Upper lobe of left lung (tissue), 6 donors: ENCODE results near the gene TRIM8. TPM values are rescaled to one million over a fixed set of nuclear protein-coding genes. Genes with fewer than 3 reads are reported as not detected.

Experiments
- ATAC-seq, 2 donors: fragments of 200-7000 bp; cut with Tn5 transposase; one replicate each; pipeline ENCODE4 v1.9.1; 2022; ENCODE audit warnings: mild to moderate bottlenecking in 2 of 2, moderate library complexity in 2 of 2; ENCODE audit not compliant: low FRiP score in 2 of 2
- DNase-seq, 2 donors: peaks; one replicate each; pipeline ENCODE4 v3.0.0-alpha.2; 2019 to 2020
- H3K27ac ChIP-seq, 4 donors: fragments of 200-600 bp; sonication (generic); one replicate each; pipeline ENCODE4 v1.5.1; 2016 to 2019
- H3K27me3 ChIP-seq, 4 donors: fragments of 200-600 bp; sonication (generic); one replicate each; pipeline ENCODE4 v1.5.1; 2017 to 2019
- H3K36me3 ChIP-seq, 4 donors: fragments of 200-600 bp; sonication (generic); one replicate each; pipeline ENCODE4 v1.5.1; 2016 to 2019
- H3K4me1 ChIP-seq, 4 donors: fragments of 200-600 bp; sonication (generic); one replicate each; pipeline ENCODE4 v1.5.1; 2018 to 2019
- H3K4me3 ChIP-seq, 4 donors: fragments of 200-600 bp; sonication (generic); one replicate each; pipeline ENCODE4 v1.5.1; 2017 to 2019; ENCODE audit warnings: mild to moderate bottlenecking in 2 of 4, moderate library complexity in 1 of 4
- H3K9me3 ChIP-seq, 4 donors: fragments of 200-600 bp; sonication (generic); one replicate each; pipeline ENCODE4 v1.5.1; 2018 to 2019
- EP300 ChIP-seq, 4 donors: sonication (generic); formaldehyde crosslinking; IDR thresholded peaks; one replicate each; pipeline ENCODE4 v1.5.1; 2017; ENCODE audit warnings: antibody characterized with exemption in 4 of 4, control low read depth in 2 of 4
- POLR2A ChIP-seq, 4 donors: fragments of 450-650 bp; IDR thresholded peaks; one replicate each; pipeline ENCODE4 v1.5.1; 2016 to 2017; ENCODE audit warnings: antibody characterized with exemption in 4 of 4, mild to moderate bottlenecking in 2 of 4
- POLR2AphosphoS5 ChIP-seq, 2 donors: sonication (generic); formaldehyde crosslinking; IDR thresholded peaks; one replicate each; pipeline ENCODE4 v1.5.1; 2017; ENCODE audit warnings: antibody characterized with exemption in 2 of 2
- WGBS, 2 donors: methylation state at CpG; one replicate each; pipeline ENCODE4 v1.1.5; 2017 to 2018; 5-methylcytosine and 5-hydroxymethylcytosine counted together
- total RNA-seq, 6 donors: library from RNA; depleted of rRNA in 4 of 6; stranded (reverse); fragments of >200 nt in 4 of 6; gene quantifications; one replicate each; pipeline versions ENCODE4 v1.1.0 to v1.2.1, GENCODE V29; 2016 to 2021
- TF ChIP-seq, protein P1 (sequence below), 6 experiments: fragments of 450-650 bp in 4 of 6; fragments of 200-600 bp in 2 of 6; sonication (generic) in 2 of 6; IDR thresholded peaks; one replicate each; pipeline ENCODE4 v1.5.1; 2016 to 2019; ENCODE audit warnings: antibody characterized with exemption in 6 of 6
- donor health status: DM: no; HTN: no; CAD: no; lungs with moderate emphysema.
- donor health status: DM: no; HTN: yes; CAD: no; lungs with severe emphysema.

Gene TRIM8
- total RNA-seq, 6 donors from 2014 or later, result 162 to 279 (median 177) TPM

DNA sequence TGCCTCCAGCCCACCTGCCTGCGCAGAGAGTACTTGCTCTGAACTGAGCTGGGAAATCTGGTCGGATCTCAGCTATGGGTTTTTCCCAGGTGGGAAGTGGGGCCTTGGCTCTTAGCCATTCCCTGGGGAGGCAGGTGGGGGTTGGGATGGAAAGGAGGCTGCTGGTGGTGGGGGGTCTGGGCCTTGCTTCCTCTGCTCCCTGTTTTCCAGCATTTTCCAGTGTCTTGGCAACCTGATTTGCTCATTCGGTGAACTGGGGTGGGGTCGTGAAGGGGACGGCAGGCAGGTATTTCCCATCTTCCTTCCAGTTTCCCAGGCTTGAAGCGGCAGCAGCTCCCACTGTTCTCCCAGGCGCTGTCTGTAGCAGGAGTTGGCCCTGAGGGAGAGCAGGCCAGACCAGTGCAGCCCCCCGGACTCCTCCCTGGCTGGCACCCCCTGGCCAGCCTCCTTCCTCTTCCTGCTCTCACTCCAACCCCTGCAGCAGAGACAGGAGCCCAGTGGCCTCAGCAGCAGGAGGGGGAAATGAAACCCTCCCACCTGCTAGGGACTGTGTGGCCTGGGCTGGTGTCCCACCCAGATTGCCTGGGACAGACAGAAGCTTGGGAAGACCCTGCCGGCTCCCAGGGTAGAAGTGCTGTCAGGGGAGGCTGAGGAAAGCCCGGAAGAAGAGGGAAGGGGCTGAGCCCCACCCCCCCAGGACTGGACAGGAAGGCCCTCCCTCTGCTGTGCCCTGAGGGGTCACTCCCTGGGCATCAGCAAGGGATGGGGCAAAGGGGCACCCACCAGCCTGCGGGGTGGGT is 6.6 kb downstream of the TRIM8 start:
- H3K27ac ChIP-seq, result peak overlapping the region; percentile 69 to 100 (median 99)
- TF ChIP-seq EP300 (IDR thresholded peaks at IDR 0.05), result no peak
- no peak for TF ChIP-seq POLR2AphosphoS5 (IDR thresholded peaks at IDR 0.05)
- TF ChIP-seq POLR2A (IDR thresholded peaks at IDR 0.05), result no peak
- TF ChIP-seq, protein P1, sequence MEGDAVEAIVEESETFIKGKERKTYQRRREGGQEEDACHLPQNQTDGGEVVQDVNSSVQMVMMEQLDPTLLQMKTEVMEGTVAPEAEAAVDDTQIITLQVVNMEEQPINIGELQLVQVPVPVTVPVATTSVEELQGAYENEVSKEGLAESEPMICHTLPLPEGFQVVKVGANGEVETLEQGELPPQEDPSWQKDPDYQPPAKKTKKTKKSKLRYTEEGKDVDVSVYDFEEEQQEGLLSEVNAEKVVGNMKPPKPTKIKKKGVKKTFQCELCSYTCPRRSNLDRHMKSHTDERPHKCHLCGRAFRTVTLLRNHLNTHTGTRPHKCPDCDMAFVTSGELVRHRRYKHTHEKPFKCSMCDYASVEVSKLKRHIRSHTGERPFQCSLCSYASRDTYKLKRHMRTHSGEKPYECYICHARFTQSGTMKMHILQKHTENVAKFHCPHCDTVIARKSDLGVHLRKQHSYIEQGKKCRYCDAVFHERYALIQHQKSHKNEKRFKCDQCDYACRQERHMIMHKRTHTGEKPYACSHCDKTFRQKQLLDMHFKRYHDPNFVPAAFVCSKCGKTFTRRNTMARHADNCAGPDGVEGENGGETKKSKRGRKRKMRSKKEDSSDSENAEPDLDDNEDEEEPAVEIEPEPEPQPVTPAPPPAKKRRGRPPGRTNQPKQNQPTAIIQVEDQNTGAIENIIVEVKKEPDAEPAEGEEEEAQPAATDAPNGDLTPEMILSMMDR (IDR thresholded peaks at IDR 0.05), result no peak

DNA sequence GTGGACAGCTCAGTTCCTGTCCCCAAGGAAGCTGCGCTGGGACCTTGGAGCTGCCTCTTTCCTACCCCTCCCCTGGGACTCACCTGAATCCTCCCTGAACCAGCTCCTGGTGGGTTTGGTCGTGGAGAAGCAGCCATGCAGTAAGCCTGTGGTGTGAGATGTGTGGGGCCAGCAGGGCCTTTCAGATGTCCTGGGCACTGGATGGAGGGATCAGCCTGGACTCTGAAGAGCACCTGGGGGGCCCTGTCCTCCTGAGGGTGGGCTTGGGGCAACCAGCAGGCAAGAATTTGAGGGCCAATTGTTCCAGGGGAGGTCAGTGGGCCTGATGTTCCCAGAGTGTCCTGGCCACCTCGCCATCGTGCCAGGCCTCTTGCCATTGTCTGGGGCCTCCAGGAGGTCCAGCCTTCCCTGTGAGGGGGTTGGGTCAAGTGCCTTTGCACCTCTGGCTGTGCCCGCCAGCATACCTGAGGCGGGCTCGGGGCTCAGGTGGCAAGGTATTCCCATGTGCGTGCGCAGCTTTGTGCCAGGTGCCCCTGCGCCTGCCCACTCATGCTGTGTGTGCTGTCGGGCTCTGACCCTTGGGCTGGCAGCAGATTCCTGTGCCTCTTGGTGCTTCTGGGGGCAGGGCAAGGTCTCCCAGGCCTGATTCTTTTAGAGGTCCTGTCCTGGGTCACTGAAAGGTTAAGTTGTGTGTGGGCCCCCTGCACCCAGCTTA is 7.3 kb downstream of the TRIM8 start:
- 64 to 71% methylated on average over 4 to 7 of the region's 11 CpGs for WGBS, 2 donors
- no peak for DNase-seq
- peak overlapping the region in 1 of 4 donors; percentile 97 for H3K4me3 ChIP-seq
- peak overlapping the region; percentile 69 to 100 (median 99) for H3K27ac ChIP-seq
- ATAC-seq, result no peak
- H3K27me3 ChIP-seq, result no peaks in the 10 kb centered on the region
- no peaks in the 10 kb centered on the region for H3K9me3 ChIP-seq
- peaks cover 74 to 94% (median 84%) of the 10 kb centered on the region in 4 donors for H3K4me1 ChIP-seq
- H3K36me3 ChIP-seq, result peaks cover 13 to 54% (median 43%) of the 10 kb centered on the region in 4 donors
- TF ChIP-seq EP300 (IDR thresholded peaks at IDR 0.05), result no peak
- no peak for TF ChIP-seq POLR2A (IDR thresholded peaks at IDR 0.05)
- no peak for TF ChIP-seq POLR2AphosphoS5 (IDR thresholded peaks at IDR 0.05)
- TF ChIP-seq, protein P1 (IDR thresholded peaks at IDR 0.05), result no peak

More for the DNA sequence above, 6.6 kb downstream of the TRIM8 start:
- Histone ChIP-seq H3K4me3 (peak overlapping the region in 1 of 4 donors; percentile 97), H3K36me3 (peaks cover 8 to 47% (median 35%) of the 10 kb centered on the region in 4 donors), H3K9me3 (no peaks in the 10 kb centered on the region), H3K27me3 (no peaks in the 10 kb centered on the region), H3K4me1 (peaks cover 71 to 91% (median 81%) of the 10 kb centered on the region in 4 donors)
- WGBS, 2 donors, result 36 to 56% methylated on average over 9 of the region's 11 CpGs
- DNase-seq (no peak), ATAC-seq (no peak)

DNA sequence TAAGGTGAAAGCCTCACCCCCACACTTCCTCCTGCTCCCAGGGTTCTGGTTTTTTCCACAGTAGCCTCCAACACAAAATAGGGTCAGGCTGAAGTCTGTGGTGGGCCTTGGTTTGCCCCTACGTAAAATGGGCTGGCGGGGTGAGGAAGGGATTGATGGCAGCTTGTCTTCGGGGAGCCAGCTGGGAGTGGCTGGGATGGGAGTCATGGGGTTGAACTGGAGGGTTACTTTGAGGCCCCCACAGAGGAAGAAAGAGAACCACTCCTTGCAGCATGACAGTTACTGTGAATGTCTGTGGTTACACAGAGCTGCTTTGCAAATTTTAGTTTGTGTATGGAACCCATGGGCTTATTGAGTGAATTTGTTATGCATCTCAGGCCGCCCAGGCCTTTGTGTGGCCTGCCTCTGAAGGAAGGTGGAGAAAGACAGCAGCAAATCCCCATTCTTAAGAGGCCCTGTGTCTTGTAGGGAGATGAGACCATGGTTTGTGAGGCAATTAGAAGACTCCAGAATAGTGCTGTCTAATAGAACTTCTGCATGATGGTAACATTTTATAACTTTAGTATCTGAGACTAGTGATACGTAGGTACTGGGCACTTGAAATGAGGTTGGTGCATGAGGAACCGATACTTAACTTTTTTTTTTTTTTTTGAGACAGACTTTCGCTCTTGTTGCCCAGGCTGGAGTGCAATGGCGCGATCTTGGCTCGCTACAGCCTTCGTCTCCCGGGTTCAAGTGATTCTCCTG is 8.1 kb downstream of the TRIM8 start:
- ATAC-seq (no peak), DNase-seq (no peak)
- H3K9me3 ChIP-seq, result no peaks in the 10 kb centered on the region
- H3K27ac ChIP-seq, result peak overlapping the region; percentile 69 to 100 (median 99)
- TF ChIP-seq POLR2A (IDR thresholded peaks at IDR 0.05) (no peak), EP300 (IDR thresholded peaks at IDR 0.05) (no peak), POLR2AphosphoS5 (IDR thresholded peaks at IDR 0.05) (no peak)
- H3K4me1 ChIP-seq, result peaks cover 74 to 94% (median 86%) of the 10 kb centered on the region in 4 donors
- peaks cover 17 to 62% (median 50%) of the 10 kb centered on the region in 4 donors for H3K36me3 ChIP-seq
- no peaks in the 10 kb centered on the region for H3K27me3 ChIP-seq
- no peak overlapping the region for H3K4me3 ChIP-seq
- WGBS, 2 donors, result 73 to 83% methylated on average over 11 to 12 of the region's 12 CpGs

DNA sequence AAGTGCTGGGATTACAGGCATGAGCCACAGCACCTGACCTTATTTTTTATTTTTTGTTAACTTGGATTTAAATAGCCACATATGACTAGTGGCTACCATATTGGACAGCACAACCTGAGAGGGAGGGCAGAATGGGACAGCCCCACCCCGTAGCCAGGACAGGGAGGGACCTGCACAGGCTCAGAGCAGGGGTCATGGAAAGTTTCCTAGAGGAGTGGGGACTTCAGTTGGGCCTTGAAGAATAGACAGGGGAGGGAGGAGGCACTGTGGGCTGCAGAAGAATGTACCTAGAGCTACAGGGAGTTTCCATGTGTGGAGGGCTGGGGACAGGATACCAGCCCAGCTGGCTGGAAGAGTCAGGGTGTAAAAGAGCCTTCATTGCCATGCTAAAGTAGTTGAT is 8.8 kb downstream of the TRIM8 start:
- H3K36me3 ChIP-seq, result peaks cover 17 to 69% (median 52%) of the 10 kb centered on the region in 4 donors
- no peak for ATAC-seq
- peak overlapping the region; percentile 2 to 100 (median 72) for H3K27ac ChIP-seq

DNA sequence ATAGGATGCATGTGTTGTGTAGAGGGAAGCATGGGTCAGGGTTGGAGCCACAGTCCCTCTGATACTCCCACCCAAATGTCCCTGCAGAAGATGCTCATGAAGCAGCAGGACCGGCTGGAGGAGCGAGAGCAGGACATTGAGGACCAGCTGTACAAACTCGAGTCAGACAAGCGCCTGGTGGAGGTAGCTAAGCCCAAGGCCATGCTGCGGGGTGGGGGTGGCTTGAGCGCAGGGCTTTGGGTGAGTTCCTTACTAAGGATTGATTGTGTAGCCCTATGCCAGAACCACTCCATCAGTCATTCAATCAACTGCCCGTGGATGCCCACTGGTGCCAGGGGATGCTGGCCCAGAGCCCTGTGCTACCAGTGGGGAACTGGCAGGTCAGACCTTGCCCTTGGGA is 10.3 kb downstream of the TRIM8 start:
- peaks cover 73 to 94% (median 82%) of the 10 kb centered on the region in 4 donors for H3K4me1 ChIP-seq
- peaks cover 17 to 74% (median 56%) of the 10 kb centered on the region in 4 donors for H3K36me3 ChIP-seq
- peak overlapping the region in 3 of 4 donors; percentile 26 to 100 (median 93) for H3K27ac ChIP-seq
- DNase-seq (no peak), ATAC-seq (no peak)
- no peaks in the 10 kb centered on the region for H3K27me3 ChIP-seq
- TF ChIP-seq EP300 (IDR thresholded peaks at IDR 0.05), result no peak
- TF ChIP-seq POLR2A (IDR thresholded peaks at IDR 0.05), result no peak
- TF ChIP-seq POLR2AphosphoS5 (IDR thresholded peaks at IDR 0.05), result no peak
- TF ChIP-seq, protein P1 (IDR thresholded peaks at IDR 0.05), result no peak
- no peaks in the 10 kb centered on the region for H3K9me3 ChIP-seq
- H3K4me3 ChIP-seq, result no peak overlapping the region
- WGBS, 2 donors, result 89 to 92% methylated on average over 7 of the region's 7 CpGs

More for the DNA sequence above, 8.8 kb downstream of the TRIM8 start:
- Histone ChIP-seq H3K9me3 (no peaks in the 10 kb centered on the region), H3K4me3 (no peak overlapping the region), H3K4me1 (peaks cover 74 to 94% (median 86%) of the 10 kb centered on the region in 4 donors), H3K27me3 (no peaks in the 10 kb centered on the region)
- peak in 1 of 2 donors; percentile 7 for TF ChIP-seq POLR2AphosphoS5 (IDR thresholded peaks at IDR 0.05)
- TF ChIP-seq POLR2A (IDR thresholded peaks at IDR 0.05), result no peak
- 60 to 76% methylated on average over 1 of the region's 1 CpG for WGBS, 2 donors
- no peak for DNase-seq
